OCI-LY1 (cell line): ENCODE measurements around the gene PDK1.

Experiments used
- CTCF ChIP-seq: fragments of 200-600 bp; sonication (generic), shearing (Covaris generic); IDR thresholded peaks from 2 replicates; pipeline ENCODE4 v1.5.1; 2017; ENCODE audit warnings: mild to moderate bottlenecking, antibody characterized with exemption, low read length, moderate library complexity, mixed read lengths
- EZH2 ChIP-seq: fragments of 200-600 bp; sonication (generic), shearing (Covaris generic); IDR thresholded peaks from 2 replicates; pipeline ENCODE4 v1.8.0; 2017; ENCODE audit warnings: borderline replicate concordance, mixed run types, mild to moderate bottlenecking, antibody characterized with exemption, low read length, moderate library complexity, mixed read lengths

GRCh38 chr2:172550419-172550818 is 5.5 kb upstream of the PDK1 start:
- TF ChIP-seq CTCF: no peak
- TF ChIP-seq EZH2: no peak
